Neuronal stem cell (in vitro differentiated cells): ENCODE measurements around the gene GRID2IP.
"Not testable (repeated sequence)": the region's sequence is repeated elsewhere in the genome, so short reads cannot be mapped to it uniquely, and the experiment has no call there.

ENCODE experiments used
- DNase-seq: peaks from one replicate; pipeline ENCODE4 v3.0.0-alpha.2; 2013; ENCODE audit warnings: low spot score
- H2AFZ ChIP-seq: one replicate; pipeline ENCODE4 v1.6.1; 2013; ENCODE audit warnings: mild to moderate bottlenecking, low read length, inconsistent platforms
- H2AK5ac ChIP-seq: 2 replicates; pipeline ENCODE4 v1.6.1; 2013; ENCODE audit warnings: low read depth, mild to moderate bottlenecking, inconsistent platforms, low read length, moderate library complexity, mixed read lengths
- H2BK120ac ChIP-seq: 2 replicates; pipeline ENCODE4 v1.6.1; 2013; ENCODE audit warnings: low read depth, mild to moderate bottlenecking, inconsistent platforms, low read length, moderate library complexity, mixed read lengths
- H2BK12ac ChIP-seq: one replicate; pipeline ENCODE4 v1.6.1; 2013; ENCODE audit warnings: low read length, inconsistent platforms
- H2BK15ac ChIP-seq: 2 replicates; pipeline ENCODE4 v1.6.1; 2013; ENCODE audit warnings: mild to moderate bottlenecking, low read length, inconsistent platforms, mixed read lengths
- H2BK5ac ChIP-seq: one replicate; pipeline ENCODE4 v1.6.1; 2013; ENCODE audit warnings: inconsistent platforms, mild to moderate bottlenecking, low read length, moderate library complexity
- H3K14ac ChIP-seq: one replicate; pipeline ENCODE4 v1.6.1; 2013; ENCODE audit warnings: low read length, inconsistent platforms
- H3K18ac ChIP-seq: 2 replicates; pipeline ENCODE4 v1.6.1; 2013; ENCODE audit warnings: low read length, inconsistent platforms
- H3K23ac ChIP-seq: 2 replicates; pipeline ENCODE4 v1.6.1; 2013; ENCODE audit warnings: low read depth, mild to moderate bottlenecking, mixed read lengths, low read length, inconsistent platforms; ENCODE audit not compliant: poor library complexity
- H3K27ac ChIP-seq: replicated peaks from 3 replicates; pipeline ENCODE4 v1.5.1; 2013; ENCODE audit warnings: low read length, inconsistent platforms
- H3K27me3 ChIP-seq, 3 experiments: 2 replicates each; pipeline ENCODE4 v1.6.1; 2013; ENCODE audit warnings: low read length in 3 of 3, mild to moderate bottlenecking in 2 of 3, inconsistent platforms in 1 of 3, low read depth in 1 of 3, mixed read lengths in 1 of 3, moderate library complexity in 1 of 3; ENCODE audit not compliant: control insufficient read depth in 3 of 3, insufficient read depth in 3 of 3
- H3K36me3 ChIP-seq, 2 donors: replicated peaks in 1 of 2; 2 replicates each; pipeline ENCODE4 v1.6.1; 2013; ENCODE audit warnings: low read length in 2 of 2; ENCODE audit not compliant: control insufficient read depth in 2 of 2, insufficient read depth in 2 of 2
- H3K4ac ChIP-seq: 2 replicates; pipeline ENCODE4 v1.6.1; 2013; ENCODE audit warnings: inconsistent platforms, mild to moderate bottlenecking, low read length, moderate library complexity
- H3K4me1 ChIP-seq, 2 donors: 1 replicate in 1 of 2; 2 replicates in 1 of 2; pipeline ENCODE4 v1.6.1; 2013; ENCODE audit warnings: low read length in 2 of 2, low read depth in 1 of 2; ENCODE audit not compliant: control insufficient read depth in 2 of 2, insufficient read depth in 1 of 2
- H3K4me2 ChIP-seq: one replicate; pipeline ENCODE4 v1.6.1; 2013; ENCODE audit warnings: mild to moderate bottlenecking, low read length, inconsistent platforms; ENCODE audit not compliant: insufficient read depth, poor library complexity, severe bottlenecking
- H3K4me3 ChIP-seq, 2 donors: 2 replicates each; pipeline ENCODE4 v1.5.1; 2013; ENCODE audit warnings: low read length in 2 of 2, mild to moderate bottlenecking in 2 of 2, inconsistent platforms in 1 of 2, moderate library complexity in 1 of 2
- H3K79me1 ChIP-seq: one replicate; pipeline ENCODE4 v1.6.1; 2013; ENCODE audit warnings: low read depth, mild to moderate bottlenecking, inconsistent platforms, low read length, moderate library complexity
- H3K9ac ChIP-seq: one replicate; pipeline ENCODE4 v1.6.1; 2013; ENCODE audit warnings: mild to moderate bottlenecking, low read depth, low read length, inconsistent platforms; ENCODE audit not compliant: poor library complexity
- H3K9me3 ChIP-seq, 2 donors: replicated peaks in 1 of 2; 2 replicates each; pipeline versions ENCODE3 to v1.6.1; 2013; ENCODE audit warnings: low read length in 2 of 2, mild to moderate bottlenecking in 2 of 2, inconsistent platforms in 1 of 2, low read depth in 1 of 2, mixed read lengths in 1 of 2, moderate library complexity in 1 of 2; ENCODE audit not compliant: control insufficient read depth in 2 of 2, insufficient read depth in 1 of 2
- H4K8ac ChIP-seq: one replicate; pipeline ENCODE4 v1.6.1; 2013; ENCODE audit warnings: low read depth, mild to moderate bottlenecking, inconsistent platforms, low read length, moderate library complexity
- H4K91ac ChIP-seq: one replicate; pipeline ENCODE4 v1.6.1; 2013; ENCODE audit warnings: low read length, low read depth, mild to moderate bottlenecking, inconsistent platforms; ENCODE audit not compliant: poor library complexity
- WGBS, 2 donors: extraction: QIAGEN DNeasy Blood & Tissue Kit; methylation state at CpG; one replicate each; pipeline ENCODE4 v1.1.7; 2013; ENCODE audit warnings: missing lambda C conversion rate in 2 of 2, mixed read lengths in 1 of 2; ENCODE audit not compliant: insufficient read length in 2 of 2, insufficient replicate concordance in 1 of 2; ENCODE audit errors: extremely low coverage in 2 of 2; 5-methylcytosine and 5-hydroxymethylcytosine counted together

Gene GRID2IP

DNA sequence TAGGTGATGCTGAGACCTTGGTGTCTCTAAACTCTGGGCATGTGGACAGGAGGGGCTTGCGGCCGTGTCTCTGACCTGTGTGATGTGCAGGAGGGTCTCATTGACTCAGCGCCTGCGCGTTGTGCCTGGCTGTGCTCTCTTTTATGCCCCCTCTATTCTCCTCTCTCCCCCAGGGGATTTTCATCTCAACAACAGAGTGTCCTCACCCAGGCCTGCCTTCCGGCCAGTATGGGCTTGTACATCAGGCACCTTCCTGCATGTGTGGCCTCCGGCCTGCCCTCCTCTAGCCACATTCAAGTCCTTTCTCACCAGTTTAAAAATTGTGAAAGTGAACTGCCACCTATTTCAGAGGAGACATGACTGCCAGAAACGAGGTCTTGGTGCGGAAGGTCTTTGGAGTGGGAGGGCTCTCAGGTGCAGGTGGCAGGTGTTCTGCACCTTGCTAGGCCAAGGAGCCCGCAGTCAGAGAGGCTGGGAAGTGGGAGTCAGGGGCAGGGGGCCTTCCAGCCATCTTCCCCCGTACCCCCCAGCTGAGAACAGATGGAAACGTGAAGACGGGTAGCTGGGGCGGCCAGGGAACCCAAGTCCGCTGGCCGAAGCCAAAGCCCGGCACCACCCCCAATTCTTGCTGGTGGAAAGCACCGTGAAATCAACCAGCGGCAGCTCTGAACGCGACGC is 38.0 kb upstream of the GRID2IP start:
- no peak overlapping the region for H2AK5ac ChIP-seq
- peak overlapping the region; percentile 70 for H3K9ac ChIP-seq
- H2BK120ac ChIP-seq: no peak overlapping the region
- H3K79me1 ChIP-seq: peaks cover 3% of the 10 kb centered on the region
- no peak overlapping the region for H2BK12ac ChIP-seq
- no peak overlapping the region for H2BK5ac ChIP-seq
- H3K27ac ChIP-seq: no peak overlapping the region
- H3K9me3 ChIP-seq: no peaks in the 10 kb centered on the region
- H3K27me3 ChIP-seq: peaks cover 0 to 4% (median 0%) of the 10 kb centered on the region in 3 experiments
- H3K4me2 ChIP-seq: peak overlapping the region; percentile 66
- H3K18ac ChIP-seq: peak overlapping the region; percentile 91
- H4K91ac ChIP-seq: no peak overlapping the region
- peak overlapping the region; percentile 68 to 99 for H3K4me3 ChIP-seq
- peak overlapping the region; percentile 99 for H3K23ac ChIP-seq
- H2AFZ ChIP-seq: peak overlapping the region; percentile 99
- H3K14ac ChIP-seq: no peak overlapping the region
- H3K36me3 ChIP-seq: peaks cover 26 to 67% of the 10 kb centered on the region in 2 donors
- no peak overlapping the region for H3K4ac ChIP-seq
- no peak for DNase-seq
- H4K8ac ChIP-seq: no peak overlapping the region
- H3K4me1 ChIP-seq: peaks cover 3 to 6% of the 10 kb centered on the region in 2 donors
- H2BK15ac ChIP-seq: no peak overlapping the region
- WGBS, 2 donors: no CpG with 5 or more reads among the region's 22 CpGs

DNA sequence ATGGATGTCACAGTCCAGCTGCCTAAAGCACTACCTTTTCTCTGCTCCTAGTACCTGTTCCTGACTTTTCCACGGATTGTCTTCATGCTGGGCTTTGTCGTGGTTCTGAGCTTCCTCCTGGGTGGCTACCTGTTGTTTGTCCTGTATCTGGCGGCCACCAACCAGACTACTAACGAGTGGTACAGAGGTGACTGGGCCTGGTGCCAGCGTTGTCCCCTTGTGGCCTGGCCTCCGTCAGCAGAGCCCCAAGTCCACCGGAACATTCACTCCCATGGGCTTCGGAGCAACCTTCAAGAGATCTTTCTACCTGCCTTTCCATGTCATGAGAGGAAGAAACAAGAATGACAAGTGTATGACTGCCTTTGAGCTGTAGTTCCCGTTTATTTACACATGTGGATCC is 37.3 kb upstream of the GRID2IP start:
- Histone ChIP-seq H3K23ac (no peak overlapping the region), H3K14ac (no peak overlapping the region), H3K27me3 (peaks cover 0 to 4% (median 0%) of the 10 kb centered on the region in 3 experiments), H2BK5ac (no peak overlapping the region), H4K91ac (no peak overlapping the region), H2AFZ (no peak overlapping the region), H3K79me1 (peaks cover 3% of the 10 kb centered on the region), H2BK15ac (no peak overlapping the region), H3K27ac (no peak overlapping the region), H2BK12ac (no peak overlapping the region), H3K9ac (no peak overlapping the region), H3K4me2 (no peak overlapping the region), H4K8ac (no peak overlapping the region), H3K18ac (no peak overlapping the region), H2AK5ac (no peak overlapping the region), H3K4me1 (peaks cover 3 to 6% of the 10 kb centered on the region in 2 donors), H3K4me3 (peak overlapping the region in 1 of 2 donors; percentile 14), H2BK120ac (no peak overlapping the region), H3K9me3 (no peaks in the 10 kb centered on the region), H3K4ac (no peak overlapping the region), H3K36me3 (peaks cover 25 to 64% of the 10 kb centered on the region in 2 donors)
- WGBS, 2 donors: no CpG with 5 or more reads among the region's 9 CpGs
- DNase-seq: no peak

DNA sequence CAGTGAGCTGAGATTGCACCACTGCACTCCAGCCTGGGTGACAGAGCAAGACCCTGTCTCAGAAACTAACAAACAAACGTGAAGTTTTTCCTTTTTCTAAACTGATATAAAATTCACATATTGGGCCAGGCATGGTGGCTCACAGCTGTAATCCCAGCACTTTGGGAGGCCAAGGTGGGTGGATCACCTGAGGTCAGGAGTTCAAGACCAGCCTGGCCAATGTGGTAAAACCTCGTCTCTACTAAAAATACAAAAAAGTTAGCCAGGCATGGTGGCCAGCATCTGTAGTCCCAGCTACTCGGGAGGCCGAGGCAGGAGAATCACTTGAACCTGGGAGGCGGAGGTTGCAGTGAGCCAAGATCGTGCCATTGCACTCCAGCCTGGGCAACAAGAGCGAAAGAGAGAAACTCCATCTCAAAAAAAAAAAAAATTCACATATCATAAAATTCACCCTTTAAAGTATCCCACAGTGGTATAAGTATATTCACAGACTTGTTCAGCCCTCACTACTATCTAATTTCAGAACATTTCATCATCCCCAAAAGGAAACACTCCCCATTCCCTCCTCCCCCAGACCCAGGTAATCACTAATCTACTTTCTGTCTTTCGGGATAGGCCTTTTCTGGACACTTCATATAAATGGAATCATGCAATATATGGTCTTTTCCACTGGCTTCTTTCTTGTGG is 34.6 kb upstream of the GRID2IP start:
- H3K23ac ChIP-seq, H2BK15ac ChIP-seq, H3K4ac ChIP-seq, H3K4me2 ChIP-seq, H3K18ac ChIP-seq, H3K4me1 ChIP-seq, H3K9me3 ChIP-seq, H3K14ac ChIP-seq, H3K27ac ChIP-seq, H2AK5ac ChIP-seq, H2BK5ac ChIP-seq, H3K27me3 ChIP-seq, H2BK12ac ChIP-seq, DNase-seq, H3K4me3 ChIP-seq, H2BK120ac ChIP-seq, H4K8ac ChIP-seq, H3K79me1 ChIP-seq, H2AFZ ChIP-seq, H3K9ac ChIP-seq, H4K91ac ChIP-seq: not testable (repeated sequence)
- WGBS, 2 donors: no CpG with 5 or more reads among the region's 8 CpGs
- peaks cover 28 to 67% of the 10 kb centered on the region in 2 donors for H3K36me3 ChIP-seq

DNA sequence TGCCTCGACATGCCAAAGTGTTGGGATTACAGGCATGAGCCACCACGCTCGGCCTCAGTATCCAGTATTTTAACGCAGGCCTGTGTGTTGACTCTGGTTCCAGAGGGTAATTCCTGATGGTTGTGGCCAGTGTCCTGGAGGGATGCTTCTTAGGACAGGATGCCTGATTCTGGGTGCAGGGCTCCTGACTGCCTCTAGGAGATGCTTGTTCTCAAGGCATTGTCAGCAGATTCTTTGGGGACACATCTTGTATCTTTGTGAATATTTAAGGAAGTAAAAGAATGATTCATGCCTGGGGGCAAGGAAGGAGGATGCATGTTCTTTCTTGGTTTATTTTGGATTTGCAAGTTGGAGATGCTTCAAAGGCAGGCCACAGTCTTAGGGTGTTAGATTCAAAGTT is 28.2 kb upstream of the GRID2IP start:
- no peak for DNase-seq
- no CpG with 5 or more reads among the region's 4 CpGs for WGBS, 2 donors

More for the DNA sequence above, 28.2 kb upstream of the GRID2IP start:
- no peak overlapping the region for H2BK5ac ChIP-seq
- peaks cover 3% of the 10 kb centered on the region for H3K79me1 ChIP-seq
- H3K18ac ChIP-seq: no peak overlapping the region
- no peak overlapping the region for H3K27ac ChIP-seq
- no peak overlapping the region for H3K4me3 ChIP-seq
- H2BK120ac ChIP-seq: no peak overlapping the region
- no peak overlapping the region for H2BK15ac ChIP-seq
- H3K4me1 ChIP-seq: no peaks in the 10 kb centered on the region
- no peak overlapping the region for H3K23ac ChIP-seq
- H2AFZ ChIP-seq: no peak overlapping the region
- H4K91ac ChIP-seq: no peak overlapping the region
- H3K27me3 ChIP-seq: no peaks in the 10 kb centered on the region
- H2AK5ac ChIP-seq: no peak overlapping the region
- H3K36me3 ChIP-seq: peaks cover 17 to 38% of the 10 kb centered on the region in 2 donors
- no peak overlapping the region for H3K9ac ChIP-seq
- H2BK12ac ChIP-seq: no peak overlapping the region
- no peak overlapping the region for H4K8ac ChIP-seq
- H3K9me3 ChIP-seq: no peaks in the 10 kb centered on the region
- no peak overlapping the region for H3K14ac ChIP-seq
- no peak overlapping the region for H3K4me2 ChIP-seq
- H3K4ac ChIP-seq: no peak overlapping the region
